NCI-H1694 treated with DMSO at 0.1 percent for 48 hours (cell line): Measurements from ENCODE around the gene MBD1.
"Not testable (repeated sequence)": the region's sequence is repeated elsewhere in the genome, so short reads cannot be mapped to it uniquely, and the experiment has no call there.

ENCODE experiments used
- DNase-seq: peaks from one replicate; lab custom pipeline; 2025; lab: John Stamatoyannopoulos, UW

Gene MBD1, protein sequence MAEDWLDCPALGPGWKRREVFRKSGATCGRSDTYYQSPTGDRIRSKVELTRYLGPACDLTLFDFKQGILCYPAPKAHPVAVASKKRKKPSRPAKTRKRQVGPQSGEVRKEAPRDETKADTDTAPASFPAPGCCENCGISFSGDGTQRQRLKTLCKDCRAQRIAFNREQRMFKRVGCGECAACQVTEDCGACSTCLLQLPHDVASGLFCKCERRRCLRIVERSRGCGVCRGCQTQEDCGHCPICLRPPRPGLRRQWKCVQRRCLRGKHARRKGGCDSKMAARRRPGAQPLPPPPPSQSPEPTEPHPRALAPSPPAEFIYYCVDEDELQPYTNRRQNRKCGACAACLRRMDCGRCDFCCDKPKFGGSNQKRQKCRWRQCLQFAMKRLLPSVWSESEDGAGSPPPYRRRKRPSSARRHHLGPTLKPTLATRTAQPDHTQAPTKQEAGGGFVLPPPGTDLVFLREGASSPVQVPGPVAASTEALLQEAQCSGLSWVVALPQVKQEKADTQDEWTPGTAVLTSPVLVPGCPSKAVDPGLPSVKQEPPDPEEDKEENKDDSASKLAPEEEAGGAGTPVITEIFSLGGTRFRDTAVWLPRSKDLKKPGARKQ

DNA sequence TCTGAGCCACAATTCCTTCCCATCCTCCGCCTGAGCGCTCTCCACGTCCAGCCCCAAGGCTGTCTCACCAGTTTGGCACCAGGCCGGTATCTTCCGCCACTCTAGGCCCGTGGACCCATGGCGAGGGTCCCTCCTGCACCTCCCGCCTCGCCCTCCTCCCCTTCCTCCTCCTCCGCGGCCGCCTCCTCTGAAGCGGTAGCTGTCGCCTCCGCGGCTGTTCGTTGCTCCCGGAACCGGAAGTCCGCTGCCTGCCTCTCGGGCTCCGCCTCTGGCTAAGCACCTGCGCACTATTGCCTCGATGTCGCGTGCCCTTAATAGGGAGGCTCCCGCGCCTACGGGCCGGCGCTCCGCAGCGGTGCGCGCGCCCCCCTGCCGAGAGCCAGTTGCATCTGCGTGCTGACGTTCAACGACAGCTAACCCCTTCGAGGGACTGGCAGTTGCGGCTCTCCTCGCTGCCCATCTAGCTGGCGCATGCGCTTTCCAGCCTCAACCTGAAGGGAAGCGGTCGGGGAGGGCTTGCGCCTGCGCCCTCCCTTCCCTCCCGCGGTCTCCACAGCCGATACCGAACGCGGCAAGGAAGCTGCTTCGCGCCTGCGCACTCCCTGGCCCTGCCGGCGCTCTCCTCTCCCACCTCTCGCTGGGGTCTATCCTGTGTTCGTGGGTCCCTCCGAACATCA is at the start of gene MBD1:
Gene MBD1 (minus strand): TSS at position 229 of the 677 bp plus-strand sequence. CDS start 1,531 bp downstream, outside the sequence.
- DNase-seq: peak; percentile 98

- DNase-seq: no peak
Measured at GRCh38 chr18:50330176-50330575, 48.9 kb upstream of the MBD1 start.

DNA sequence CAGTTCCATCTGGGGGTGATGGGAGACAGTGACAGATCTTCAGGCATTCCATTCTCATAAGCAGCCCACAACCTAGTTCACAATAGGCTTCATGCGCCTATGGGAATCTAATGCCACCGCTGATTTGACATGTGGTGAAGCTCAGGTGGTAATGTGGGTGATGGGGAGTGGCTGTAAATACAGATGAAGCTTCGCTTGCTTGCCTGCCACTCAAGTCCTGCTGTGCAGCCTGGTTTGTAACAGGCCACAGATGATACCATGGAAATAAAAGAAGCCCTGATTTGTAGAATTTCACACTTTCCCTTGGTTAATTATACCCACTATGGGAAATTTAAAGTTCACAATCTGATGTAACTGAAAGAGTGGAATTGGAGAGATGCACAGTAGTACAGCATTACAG is 46.7 kb upstream of the MBD1 start:
- no peak for DNase-seq

- DNase-seq: no peak
Measured at GRCh38 chr18:50320719-50321118, 39.4 kb upstream of the MBD1 start.

DNA sequence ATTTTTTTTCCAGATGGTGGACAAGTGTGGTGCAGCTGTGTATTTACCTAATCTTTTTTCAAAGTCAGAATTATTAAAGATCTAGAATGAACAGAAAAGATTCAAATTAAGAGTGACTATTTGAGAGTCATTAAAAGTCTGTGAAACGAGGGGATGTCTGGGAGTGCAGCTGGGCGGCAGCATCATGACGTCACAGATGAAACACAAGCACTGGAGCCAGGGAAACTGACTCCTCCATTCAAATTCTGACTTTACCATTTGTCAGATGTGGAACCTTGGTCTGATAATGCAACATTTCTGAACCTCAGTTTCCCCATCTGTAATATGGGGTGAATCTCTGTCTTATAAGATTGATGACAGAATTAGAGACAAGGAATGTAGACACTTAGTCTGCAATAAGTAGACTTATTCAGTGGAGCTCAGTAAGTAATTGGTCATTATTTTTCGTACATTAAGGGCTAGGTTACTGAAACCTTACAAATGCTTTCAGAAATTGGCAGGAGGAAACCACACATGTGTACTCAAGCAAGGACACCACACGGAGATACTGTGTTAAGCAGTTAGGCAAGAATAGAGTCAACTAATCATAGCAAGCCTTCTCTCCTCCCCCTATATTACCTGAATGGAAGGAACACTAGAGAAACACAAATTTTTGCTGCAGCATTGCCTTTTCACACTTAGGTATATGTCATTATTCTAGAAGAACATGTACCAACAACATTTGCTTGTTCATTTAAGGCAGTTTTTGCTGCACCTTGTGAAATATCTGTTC is 34.0 kb upstream of the MBD1 start:
- no peak for DNase-seq

GRCh38 chr18:50313873-50314460 is 32.6 kb upstream of the MBD1 start:
- DNase-seq: no peak

DNA sequence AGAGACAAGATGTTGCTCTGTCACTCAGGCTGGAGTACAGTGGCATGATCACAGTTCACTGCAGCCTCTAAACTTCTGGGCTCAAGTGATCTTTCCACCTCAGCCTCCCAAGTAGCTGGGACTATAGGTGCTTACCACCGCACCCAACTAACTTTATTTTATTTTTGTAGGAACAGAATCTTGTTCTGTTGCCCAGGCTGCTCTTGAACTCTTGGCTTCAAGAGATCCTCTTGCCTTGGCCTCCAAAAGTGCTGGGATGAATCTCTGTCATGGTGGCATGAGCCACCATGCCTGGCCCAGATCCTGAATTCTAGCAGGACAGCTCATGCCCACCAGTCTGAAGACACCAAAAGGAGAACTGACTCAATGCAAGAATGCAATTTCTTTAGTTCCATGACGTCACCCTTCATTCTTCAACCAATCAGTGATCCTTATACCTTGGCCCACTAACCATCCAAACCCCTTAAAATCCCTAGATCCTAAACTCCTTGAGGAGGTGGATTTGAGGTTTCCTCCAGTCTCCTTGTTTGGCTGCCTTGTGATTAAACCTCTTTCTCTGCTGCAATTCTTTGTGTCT is 31.8 kb upstream of the MBD1 start:
- no peak for DNase-seq

- no peak for DNase-seq
Measured at GRCh38 chr18:50312296-50313030, 31.1 kb upstream of the MBD1 start.

GRCh38 chr18:50311650-50312049 is 30.3 kb upstream of the MBD1 start:
- DNase-seq: no peak

DNA sequence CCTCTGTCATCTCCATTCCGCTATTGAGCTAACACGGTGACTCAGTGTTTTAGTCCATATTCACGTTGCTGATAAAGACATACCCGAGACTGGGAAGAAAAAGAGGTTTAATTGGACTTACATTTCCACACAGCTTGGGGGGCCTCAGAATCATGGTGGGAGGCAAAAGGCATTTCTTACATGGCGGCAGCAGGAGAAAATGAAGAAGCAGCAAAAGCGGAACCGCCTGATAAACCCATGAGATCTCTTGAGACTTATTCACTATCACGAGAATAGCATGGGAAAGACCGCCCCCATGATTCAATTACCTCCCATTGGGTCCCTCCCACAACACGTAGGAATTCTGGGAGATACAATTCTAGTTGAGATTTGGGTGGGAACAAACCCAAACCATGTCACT is 28.8 kb upstream of the MBD1 start:
- no peak for DNase-seq

GRCh38 chr18:50308851-50309250 is 27.5 kb upstream of the MBD1 start:
- DNase-seq: not testable (repeated sequence)

DNA sequence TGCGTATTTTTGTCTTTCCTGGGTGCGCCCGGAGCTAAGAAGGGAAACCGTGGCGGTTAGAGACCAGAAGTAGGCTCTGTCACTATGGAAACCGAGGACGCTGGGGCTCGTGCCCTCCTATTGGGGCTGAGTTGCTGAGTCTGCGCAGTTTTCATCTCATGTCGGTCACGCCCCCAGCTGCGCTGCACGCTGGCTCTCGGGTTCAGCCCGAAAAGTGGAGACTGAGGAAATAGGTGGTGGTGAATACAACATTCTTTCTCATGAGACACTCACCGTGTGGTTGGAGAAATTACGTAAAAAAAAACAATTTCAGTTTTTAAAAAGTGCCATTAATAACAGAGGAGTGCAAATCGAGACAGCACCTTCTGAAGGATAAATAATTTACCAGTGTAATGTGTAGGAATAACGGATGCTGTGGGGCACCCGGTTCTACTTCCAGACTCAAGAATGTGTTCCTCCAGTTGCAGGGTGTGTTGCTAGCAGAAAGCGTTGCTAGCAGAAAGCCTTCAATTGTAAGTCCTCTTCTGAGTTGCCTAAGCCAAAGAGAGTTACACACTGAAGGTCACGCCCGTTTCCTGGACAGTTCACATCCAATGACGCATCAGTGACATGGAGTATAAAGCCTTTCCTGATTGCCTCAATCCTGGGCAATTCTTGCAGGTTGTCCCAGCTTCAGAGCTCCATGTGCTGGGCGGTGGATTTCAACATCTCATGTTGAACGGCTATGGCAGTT is 26.6 kb upstream of the MBD1 start:
- peak; percentile 51 for DNase-seq

GRCh38 chr18:50307400-50307737 is 26.0 kb upstream of the MBD1 start:
- no peak for DNase-seq

DNA sequence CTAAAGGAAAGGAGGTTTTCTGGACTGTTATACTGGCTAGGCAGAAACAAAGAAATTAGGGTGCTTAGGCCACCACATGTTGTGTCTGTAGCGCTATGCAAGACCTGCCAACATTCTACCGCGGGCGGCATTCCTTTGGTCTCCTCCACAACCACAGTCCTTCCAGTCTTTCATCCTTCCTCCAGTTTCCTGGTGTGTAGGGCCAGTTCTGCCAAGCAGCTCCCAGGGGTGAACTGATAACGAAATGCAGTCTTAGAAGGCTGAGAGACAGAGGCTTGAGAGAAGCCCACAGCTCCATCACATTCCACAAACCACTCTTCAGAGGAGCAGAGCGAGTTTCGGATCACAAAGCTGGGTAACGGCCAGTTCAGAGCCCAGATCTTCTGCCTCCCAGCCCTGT is 25.6 kb upstream of the MBD1 start:
- no peak for DNase-seq

- no peak for DNase-seq
Measured at GRCh38 chr18:50301074-50301473, 19.8 kb upstream of the MBD1 start.

- no peak for DNase-seq
Measured at GRCh38 chr18:50299626-50300388, 18.5 kb upstream of the MBD1 start.

- no peak for DNase-seq
Measured at GRCh38 chr18:50298443-50299284, 17.3 kb upstream of the MBD1 start.

GRCh38 chr18:50297621-50298442 is 16.5 kb upstream of the MBD1 start:
- no peak for DNase-seq
